H9 (cell line): Measurements from ENCODE around the gene GTF2H2. TPM values are rescaled to one million over a fixed set of nuclear protein-coding genes. Genes with fewer than 3 reads are reported as not detected.
"Not testable (repeated sequence)": the region's sequence is repeated elsewhere in the genome, so short reads cannot be mapped to it uniquely, and the experiment has no call there.

ENCODE experiments used
- DNase-seq: peaks from one replicate; pipeline ENCODE4 v3.0.0-alpha.2; 2017
- H2AFZ ChIP-seq: one replicate; pipeline ENCODE4 v1.6.1; 2013; ENCODE audit warnings: mild to moderate bottlenecking, low read length, control low read depth, moderate library complexity
- H2AK5ac ChIP-seq: 2 replicates; pipeline ENCODE4 v1.6.1; 2013; ENCODE audit warnings: low read length, control low read depth, mixed read lengths; ENCODE audit not compliant: insufficient read length
- H2BK120ac ChIP-seq: one replicate; pipeline ENCODE4 v1.6.1; 2013; ENCODE audit warnings: low read depth, mild to moderate bottlenecking, low read length, control low read depth, inconsistent platforms; ENCODE audit not compliant: poor library complexity, severe bottlenecking
- H2BK12ac ChIP-seq: 2 replicates; pipeline ENCODE4 v1.6.1; 2013; ENCODE audit warnings: low read length, control low read depth, mixed read lengths, low read depth; ENCODE audit not compliant: insufficient read length
- H2BK15ac ChIP-seq: 2 replicates; pipeline ENCODE4 v1.6.1; 2013; ENCODE audit warnings: low read depth, low read length, control low read depth
- H2BK20ac ChIP-seq: one replicate; pipeline ENCODE4 v1.6.1; 2013; ENCODE audit warnings: low read depth, mild to moderate bottlenecking, low read length, control low read depth, inconsistent platforms; ENCODE audit not compliant: poor library complexity, severe bottlenecking
- H2BK5ac ChIP-seq: 2 replicates; pipeline ENCODE4 v1.6.1; 2013; ENCODE audit warnings: low read length, control low read depth, mixed read lengths; ENCODE audit not compliant: insufficient read length
- H3K14ac ChIP-seq: 2 replicates; pipeline ENCODE4 v1.6.1; 2013; ENCODE audit warnings: low read length, control low read depth; ENCODE audit not compliant: insufficient read depth
- H3K18ac ChIP-seq: 2 replicates; pipeline ENCODE4 v1.6.1; 2013; ENCODE audit warnings: low read depth, mild to moderate bottlenecking, mixed read lengths, low read length, control low read depth; ENCODE audit not compliant: insufficient read length
- H3K23ac ChIP-seq: 2 replicates; pipeline ENCODE4 v1.6.1; 2013; ENCODE audit warnings: low read length, control low read depth, mixed read lengths, low read depth; ENCODE audit not compliant: insufficient read length
- H3K23me2 ChIP-seq: 2 replicates; pipeline ENCODE4 v1.6.1; 2013; ENCODE audit warnings: low read depth, mild to moderate bottlenecking, mixed read lengths, low read length, control low read depth; ENCODE audit not compliant: insufficient read length, poor library complexity, severe bottlenecking
- H3K27ac ChIP-seq: 2 replicates; pipeline ENCODE4 v1.5.1; 2013; ENCODE audit warnings: low read length, control low read depth, mixed read lengths, low read depth; ENCODE audit not compliant: insufficient read length
- H3K27me3 ChIP-seq: 2 replicates; pipeline ENCODE4 v1.6.1; 2013; ENCODE audit warnings: low read length, control low read depth, inconsistent platforms; ENCODE audit not compliant: insufficient read depth
- H3K4ac ChIP-seq: 2 replicates; pipeline ENCODE4 v1.6.1; 2013; ENCODE audit warnings: low read depth, mild to moderate bottlenecking, control low read depth, inconsistent platforms, low read length, moderate library complexity
- H3K4me1 ChIP-seq: 2 replicates; pipeline ENCODE4 v1.6.1; 2013; ENCODE audit warnings: low read length, control low read depth, inconsistent platforms; ENCODE audit not compliant: insufficient read depth
- H3K4me2 ChIP-seq: 2 replicates; pipeline ENCODE4 v1.6.1; 2013; ENCODE audit warnings: low read length, control low read depth, mixed read lengths; ENCODE audit not compliant: insufficient read length, insufficient read depth
- H3K56ac ChIP-seq: 2 replicates; pipeline ENCODE4 v1.6.1; 2013; ENCODE audit warnings: low read depth, mild to moderate bottlenecking, mixed read lengths, low read length, control low read depth; ENCODE audit not compliant: insufficient read length
- H3K79me1 ChIP-seq: 2 replicates; pipeline ENCODE4 v1.6.1; 2013; ENCODE audit warnings: low read depth, mild to moderate bottlenecking, moderate library complexity, low read length, control low read depth, inconsistent platforms; ENCODE audit not compliant: insufficient read depth, poor library complexity, severe bottlenecking
- H3K79me2 ChIP-seq: 2 replicates; pipeline ENCODE4 v1.6.1; 2013; ENCODE audit warnings: low read length, control low read depth, inconsistent platforms; ENCODE audit not compliant: insufficient read depth
- H3K9ac ChIP-seq: 2 replicates; pipeline ENCODE4 v1.6.1; 2013; ENCODE audit warnings: low read length, control low read depth, mixed read lengths; ENCODE audit not compliant: insufficient read length; ENCODE audit errors: extremely low read depth
- H3K9me3 ChIP-seq: one replicate; pipeline ENCODE4 v1.6.1; 2013; ENCODE audit warnings: low read depth, low read length, inconsistent platforms; ENCODE audit not compliant: control insufficient read depth
- H3T11ph ChIP-seq: one replicate; pipeline ENCODE4 v1.6.1; 2013; ENCODE audit warnings: mild to moderate bottlenecking, low read length, control low read depth, inconsistent platforms
- H4K20me1 ChIP-seq: one replicate; pipeline ENCODE4 v1.6.1; 2013; ENCODE audit not compliant: control insufficient read depth, insufficient read length, insufficient read depth
- H4K5ac ChIP-seq: 2 replicates; pipeline ENCODE4 v1.6.1; 2013; ENCODE audit warnings: low read depth, mild to moderate bottlenecking, mixed read lengths, low read length, control low read depth; ENCODE audit not compliant: insufficient read length
- H4K8ac ChIP-seq: replicated peaks from 2 replicates; pipeline ENCODE4 v1.6.1; 2013; ENCODE audit warnings: low read length, control low read depth, mixed read lengths, low read depth; ENCODE audit not compliant: insufficient read length
- H4K91ac ChIP-seq: 2 replicates; pipeline ENCODE4 v1.6.1; 2013; ENCODE audit warnings: low read depth, mild to moderate bottlenecking, moderate library complexity, mixed read lengths, low read length, control low read depth; ENCODE audit not compliant: insufficient read length
- H3K27ac Mint-ChIP-seq, 3 experiments: 2 replicates in 2 of 3; 3 replicates in 1 of 3; pipeline ENCODE4 v1.8.0; 2020 to 2021; ENCODE audit warnings: mixed read lengths in 3 of 3, mild to moderate bottlenecking in 1 of 3, moderate library complexity in 1 of 3
- H3K27me3 Mint-ChIP-seq: 2 replicates; pipeline ENCODE4 v1.8.0; 2021; ENCODE audit warnings: low read depth, mild to moderate bottlenecking, moderate library complexity, mixed read lengths
- H3K36me3 Mint-ChIP-seq, 3 experiments: 2 replicates in 2 of 3; 3 replicates in 1 of 3; pipeline ENCODE4 v1.8.0; 2020 to 2021; ENCODE audit warnings: low read depth in 3 of 3, mixed read lengths in 3 of 3; ENCODE audit not compliant: insufficient read depth in 1 of 3
- H3K4me1 Mint-ChIP-seq, 2 experiments: 2 replicates each; pipeline ENCODE4 v1.8.0; 2020; ENCODE audit warnings: mixed read lengths in 2 of 2
- H3K4me3 Mint-ChIP-seq, 2 experiments: 2 replicates in 1 of 2; 3 replicates in 1 of 2; pipeline ENCODE4 v1.8.0; 2020 to 2021; ENCODE audit warnings: mild to moderate bottlenecking in 2 of 2, mixed read lengths in 2 of 2, moderate library complexity in 1 of 2
- H3K9me3 Mint-ChIP-seq, 2 experiments: 2 replicates in 1 of 2; 3 replicates in 1 of 2; pipeline ENCODE4 v1.8.0; 2020; ENCODE audit warnings: mild to moderate bottlenecking in 2 of 2, mixed read lengths in 2 of 2, moderate library complexity in 1 of 2
- WGBS: extraction: QIAGEN DNeasy Blood & Tissue Kit; methylation state at CpG from one replicate; pipeline ENCODE4 v1.1.7; 2013; ENCODE audit warnings: missing lambda C conversion rate, low lambda C conversion rate, mixed read lengths; ENCODE audit not compliant: insufficient read length; ENCODE audit errors: extremely low coverage; 5-methylcytosine and 5-hydroxymethylcytosine counted together
- total RNA-seq: library from RNA; stranded (reverse); gene quantifications from 2 replicates; pipeline ENCODE4 v1.2.1, GENCODE V29; 2021

The GTF2H2 gene
- total RNA-seq, 1 experiment from 2014 or later: 51.8 TPM

GRCh38 chr5:71059426-71059825, 8.1 kb downstream of the GTF2H2 start:
- H3K4me1 Mint-ChIP-seq: not testable (repeated sequence)

GRCh38 chr5:71044808-71045207, 22.7 kb downstream of the GTF2H2 start:
- H3K4me3 Mint-ChIP-seq, H3K27ac ChIP-seq, H3K4ac ChIP-seq, H4K20me1 ChIP-seq, H3K14ac ChIP-seq, H3K27ac Mint-ChIP-seq, H4K8ac ChIP-seq, H3K18ac ChIP-seq, H3K23me2 ChIP-seq, H3K56ac ChIP-seq, H3K36me3 Mint-ChIP-seq, H3K79me2 ChIP-seq, H3K79me1 ChIP-seq, H3K9me3 Mint-ChIP-seq, H3T11ph ChIP-seq, H3K23ac ChIP-seq, H3K9me3 ChIP-seq, H3K4me2 ChIP-seq, H2BK120ac ChIP-seq, H2BK12ac ChIP-seq, H3K9ac ChIP-seq, H2BK15ac ChIP-seq, H3K4me1 Mint-ChIP-seq, H2AFZ ChIP-seq, H4K5ac ChIP-seq, H3K27me3 Mint-ChIP-seq, H3K4me1 ChIP-seq, H2AK5ac ChIP-seq, H2BK20ac ChIP-seq, DNase-seq, H3K27me3 ChIP-seq, H2BK5ac ChIP-seq, H4K91ac ChIP-seq: not testable (repeated sequence)
- no CpG with 5 or more reads among the region's 2 CpGs for WGBS

More at GRCh38 chr5:71059426-71059825, 8.1 kb downstream of the GTF2H2 start:
- H3K56ac ChIP-seq, H3K27me3 Mint-ChIP-seq, H2BK12ac ChIP-seq, H2BK120ac ChIP-seq, H2AFZ ChIP-seq, H3K9ac ChIP-seq, H3K27ac ChIP-seq, H3K9me3 Mint-ChIP-seq, H3K4ac ChIP-seq, H3K79me1 ChIP-seq, H4K8ac ChIP-seq, H3K27ac Mint-ChIP-seq, H3T11ph ChIP-seq, H3K4me2 ChIP-seq, H3K4me1 ChIP-seq, H3K79me2 ChIP-seq, H3K9me3 ChIP-seq, H4K91ac ChIP-seq, H2BK5ac ChIP-seq, H3K23me2 ChIP-seq, H4K5ac ChIP-seq, H4K20me1 ChIP-seq, H2BK15ac ChIP-seq, H3K23ac ChIP-seq, H3K27me3 ChIP-seq, H2BK20ac ChIP-seq, H3K14ac ChIP-seq, H3K18ac ChIP-seq, H3K36me3 Mint-ChIP-seq, H3K4me3 Mint-ChIP-seq, DNase-seq, H2AK5ac ChIP-seq: not testable (repeated sequence)
- WGBS: no CpG with 5 or more reads among the region's 3 CpGs
